ENCODE results near the gene ADI1.

GRCh38 chr2:3476321-3476984, 42.9 kb downstream of the ADI1 start:
- no peak for TF ChIP-seq EP300 (IDR thresholded peaks at IDR 0.05; ENCODE audit: borderline replicate concordance in 1 of 2, low read depth in 2 of 2, low read length in 2 of 2)
- no peak for TF ChIP-seq BACH1 (IDR thresholded peaks at IDR 0.05; ENCODE audit: low read length)
- TF ChIP-seq PHF8 (conservative IDR thresholded peaks at IDR 0.05; ENCODE audit: low read depth, low read length) = no peak
- no peak for TF ChIP-seq CTCF (IDR thresholded peaks at IDR 0.05; ENCODE audit: control extremely low read depth in 1 of 3, insufficient read depth in 1 of 3, low read depth in 1 of 3, low read length in 3 of 3)
- TF ChIP-seq CREB1 (IDR thresholded peaks at IDR 0.05) = no peak
- no peak for TF ChIP-seq RFX5 (IDR thresholded peaks at IDR 0.05; ENCODE audit: borderline replicate concordance, low read depth, low read length)
- TF ChIP-seq POLR2AphosphoS5 (IDR thresholded peaks at IDR 0.05; ENCODE audit: low read depth, low read length) = no peak
- TF ChIP-seq RAD21 (IDR thresholded peaks at IDR 0.05 in 1 of 2, conservative IDR thresholded peaks at IDR 0.05 in 1 of 2; ENCODE audit: low read depth in 2 of 2, low read length in 2 of 2) = no peak
- TF ChIP-seq NANOG (IDR thresholded peaks at IDR 0.05; ENCODE audit: insufficient read depth, low read depth, low read length, poor library complexity, severe bottlenecking) = no peak
- no peak for TF ChIP-seq JUND (IDR thresholded peaks at IDR 0.05; ENCODE audit: low read length)

Data from H1 (cell line).